ENCODE measurements around the gene FAF2. TPM values are rescaled to one million over a fixed set of nuclear protein-coding genes. Genes with fewer than 3 reads are reported as not detected.
A peak's percentile ranks its signal among the peaks of the same experiment; 100 is the strongest.

The FAF2 gene
- total RNA-seq, 2 donors from 2014 or later, result 36.0 to 37.0 TPM

DNA sequence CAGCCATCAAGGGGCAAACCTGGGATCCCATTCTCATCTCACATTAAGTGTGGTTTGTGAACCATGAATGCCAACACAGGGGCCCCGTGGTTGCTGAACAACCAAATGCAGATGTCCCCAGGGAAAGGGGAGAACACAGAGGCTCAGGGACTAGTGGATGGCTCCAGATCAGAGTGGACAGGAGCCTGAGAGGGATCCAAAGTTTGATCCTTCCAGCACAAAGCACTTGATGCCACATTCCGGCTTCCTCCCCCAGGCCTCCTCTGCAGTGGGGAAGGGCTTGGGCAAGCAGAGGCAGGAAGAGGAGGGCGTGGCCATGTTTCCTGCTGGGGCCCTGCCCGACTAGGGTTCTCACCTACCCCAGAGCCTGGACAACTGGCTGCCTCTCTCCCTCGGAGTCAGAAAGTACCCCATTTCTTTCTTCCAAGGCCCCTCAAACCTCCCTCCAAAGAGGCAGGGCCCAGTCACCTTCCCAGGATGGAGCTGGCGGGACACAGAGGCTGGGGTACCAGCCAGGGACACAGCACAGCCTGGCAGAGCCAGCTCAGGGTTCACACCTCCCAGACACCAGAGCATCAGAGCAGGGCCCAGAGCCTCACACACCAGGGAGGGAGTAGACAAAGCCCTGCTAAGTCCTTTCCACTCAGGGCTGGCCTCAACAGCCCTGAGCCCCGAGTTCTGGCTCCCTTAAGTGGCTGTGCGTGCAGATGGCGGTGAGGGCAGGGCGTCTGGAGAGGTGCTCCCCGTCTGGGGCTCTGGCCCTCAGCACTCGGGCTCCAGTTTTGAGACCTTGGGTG, 93.4 kb downstream of the FAF2 start:
- Histone ChIP-seq H3K9ac (ENCODE audit: low read depth in 2 of 2, low read length in 2 of 2) (peak overlapping the region; percentile 94 to 95), H3K4me3 (peak overlapping the region; percentile 55), H3K4me1 (peaks cover 13% of the 10 kb centered on the region), H3K9me3 (no peaks in the 10 kb centered on the region), H3K27ac (peak overlapping the region; percentile 79), H3K36me3 (no peaks in the 10 kb centered on the region), H3K27me3 (no peaks in the 10 kb centered on the region)
- peak; percentile 82 for DNase-seq
- intact Hi-C loops (cut with DNase I), result no loop called here
- TF ChIP-seq, protein P1, sequence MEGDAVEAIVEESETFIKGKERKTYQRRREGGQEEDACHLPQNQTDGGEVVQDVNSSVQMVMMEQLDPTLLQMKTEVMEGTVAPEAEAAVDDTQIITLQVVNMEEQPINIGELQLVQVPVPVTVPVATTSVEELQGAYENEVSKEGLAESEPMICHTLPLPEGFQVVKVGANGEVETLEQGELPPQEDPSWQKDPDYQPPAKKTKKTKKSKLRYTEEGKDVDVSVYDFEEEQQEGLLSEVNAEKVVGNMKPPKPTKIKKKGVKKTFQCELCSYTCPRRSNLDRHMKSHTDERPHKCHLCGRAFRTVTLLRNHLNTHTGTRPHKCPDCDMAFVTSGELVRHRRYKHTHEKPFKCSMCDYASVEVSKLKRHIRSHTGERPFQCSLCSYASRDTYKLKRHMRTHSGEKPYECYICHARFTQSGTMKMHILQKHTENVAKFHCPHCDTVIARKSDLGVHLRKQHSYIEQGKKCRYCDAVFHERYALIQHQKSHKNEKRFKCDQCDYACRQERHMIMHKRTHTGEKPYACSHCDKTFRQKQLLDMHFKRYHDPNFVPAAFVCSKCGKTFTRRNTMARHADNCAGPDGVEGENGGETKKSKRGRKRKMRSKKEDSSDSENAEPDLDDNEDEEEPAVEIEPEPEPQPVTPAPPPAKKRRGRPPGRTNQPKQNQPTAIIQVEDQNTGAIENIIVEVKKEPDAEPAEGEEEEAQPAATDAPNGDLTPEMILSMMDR (IDR thresholded peaks at IDR 0.05), result no peak

DNA sequence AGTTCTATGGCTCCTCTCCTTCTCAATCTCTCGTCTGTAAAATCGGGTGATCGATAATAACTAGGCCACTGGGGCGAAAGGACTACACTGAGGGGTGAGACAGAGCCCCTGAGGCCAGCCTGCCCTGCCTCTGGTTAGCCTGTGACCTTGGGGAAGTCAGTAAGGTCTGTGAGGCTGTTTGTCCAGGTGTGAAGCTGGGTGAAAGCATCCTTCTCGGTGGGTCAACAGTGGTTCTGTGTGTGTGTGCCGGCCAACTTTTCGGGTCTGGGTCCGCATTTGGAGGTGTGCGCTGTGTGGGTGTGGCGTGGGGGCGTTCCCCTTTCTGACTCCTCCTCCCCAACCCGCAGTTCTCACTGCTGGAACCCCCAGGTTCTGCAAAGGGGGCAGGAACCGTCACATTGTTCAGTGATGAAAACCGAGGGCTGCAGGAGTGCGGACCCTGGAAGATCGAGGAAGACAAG, 94.0 kb downstream of the FAF2 start:
- TF ChIP-seq, protein P1 (IDR thresholded peaks at IDR 0.05), result no peak
- intact Hi-C loops (cut with DNase I), result no loop called here

DNA sequence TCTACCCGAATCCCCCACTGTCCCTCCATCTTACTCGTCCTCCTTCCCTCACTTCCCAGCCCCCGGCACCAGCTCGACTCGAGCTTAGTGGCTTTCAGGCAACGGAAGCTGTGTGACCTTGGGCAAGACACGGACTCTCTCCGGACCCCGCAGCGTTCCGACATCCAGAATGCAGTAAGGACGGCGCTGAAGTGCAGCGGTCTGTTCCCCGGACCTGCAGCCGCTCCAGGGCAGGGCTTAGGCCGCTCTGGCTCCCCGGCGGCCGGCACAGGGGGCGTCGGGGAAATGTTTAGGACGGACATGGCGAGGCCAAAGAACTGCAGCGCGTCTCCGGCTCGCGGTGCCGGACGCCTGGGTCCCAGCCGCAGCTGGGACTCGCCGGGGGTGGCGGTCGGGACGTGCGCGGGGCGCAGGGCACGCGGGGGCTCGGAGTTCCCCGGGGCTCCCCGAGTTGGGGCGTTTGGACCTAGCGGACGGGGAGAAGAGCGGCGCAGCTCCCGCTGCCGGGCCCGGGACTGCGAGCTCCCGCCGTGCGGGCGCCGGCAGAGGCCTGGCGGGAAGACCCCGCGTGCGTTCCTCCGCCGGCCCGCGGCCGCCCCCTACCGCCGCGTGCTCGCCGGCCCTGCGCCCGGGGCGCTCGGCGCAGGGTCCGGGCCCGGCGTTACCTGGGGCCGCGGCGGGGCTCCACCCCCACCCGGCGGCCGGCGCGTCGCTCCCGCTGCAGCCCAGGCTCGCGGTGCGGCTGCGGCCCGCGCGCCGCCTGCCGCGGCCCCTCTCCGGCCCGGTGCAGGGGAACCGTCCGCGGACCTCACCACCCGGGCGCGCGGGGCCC, 94.6 kb downstream of the FAF2 start:
- Histone ChIP-seq H3K36me3 (no peaks in the 10 kb centered on the region), H3K9ac (ENCODE audit: low read depth in 2 of 2, low read length in 2 of 2) (peak overlapping the region; percentile 94 to 95), H3K4me1 (peaks cover 20% of the 10 kb centered on the region), H3K9me3 (no peaks in the 10 kb centered on the region), H3K27ac (peak overlapping the region; percentile 99), H3K27me3 (no peaks in the 10 kb centered on the region), H3K4me3 (peak overlapping the region; percentile 61)
- intact Hi-C loops (cut with DNase I), result no loop called here
- DNase-seq, result no peak
- TF ChIP-seq, protein P1 (IDR thresholded peaks at IDR 0.05), result no peak

More for the DNA sequence above, 94.0 kb downstream of the FAF2 start:
- peak; percentile 84 for DNase-seq
- Histone ChIP-seq H3K27me3 (no peaks in the 10 kb centered on the region), H3K27ac (peak overlapping the region; percentile 79), H3K9me3 (no peaks in the 10 kb centered on the region), H3K4me3 (peak overlapping the region; percentile 55), H3K36me3 (no peaks in the 10 kb centered on the region), H3K9ac (ENCODE audit: low read depth in 2 of 2, low read length in 2 of 2) (peak overlapping the region; percentile 94 to 95), H3K4me1 (peaks cover 16% of the 10 kb centered on the region)

DNA sequence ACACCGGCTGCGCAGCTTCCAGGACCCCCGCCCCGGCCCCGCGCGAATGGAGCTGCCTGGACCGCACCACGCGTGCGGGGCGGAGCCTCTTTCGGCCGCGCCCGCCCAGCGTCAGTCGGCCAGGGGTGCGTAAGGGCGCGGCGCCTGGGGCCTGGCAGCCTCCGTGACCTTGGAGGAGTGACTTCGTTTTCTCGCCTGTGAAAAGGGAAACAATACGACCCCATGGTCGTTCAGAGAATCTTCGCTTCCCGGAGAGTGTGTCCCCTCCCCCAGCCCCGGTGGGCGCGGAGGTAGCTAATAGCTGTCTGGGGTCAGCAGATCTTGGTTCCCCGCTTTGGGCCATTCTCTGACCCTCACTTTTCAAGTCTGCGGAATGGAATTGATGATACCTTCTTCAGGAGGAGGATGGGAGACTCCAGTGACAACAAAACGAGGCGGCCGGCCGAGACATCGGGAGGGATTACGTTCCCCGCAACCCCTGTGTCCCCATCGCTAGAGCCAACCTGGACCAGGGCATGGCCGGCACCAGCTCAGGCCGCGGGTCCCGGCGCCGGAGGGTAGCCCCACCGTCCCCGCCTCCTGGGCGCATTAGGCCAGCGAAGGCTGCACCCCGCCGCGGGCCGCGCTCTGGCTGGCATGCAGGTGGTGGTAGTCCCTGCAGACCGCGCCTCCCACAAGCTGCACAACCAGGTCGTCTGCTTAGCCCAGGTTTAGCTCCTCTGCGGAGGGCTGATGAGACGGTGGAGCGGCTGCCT, 95.4 kb downstream of the FAF2 start:
- intact Hi-C loops (cut with DNase I), result no loop called here
- H3K4me3 ChIP-seq, result peak overlapping the region; percentile 61
- H3K36me3 ChIP-seq, result no peaks in the 10 kb centered on the region
- TF ChIP-seq, protein P1 (IDR thresholded peaks at IDR 0.05), result no peak
- no peaks in the 10 kb centered on the region for H3K27me3 ChIP-seq
- H3K4me1 ChIP-seq, result peaks cover 27% of the 10 kb centered on the region
- no peaks in the 10 kb centered on the region for H3K9me3 ChIP-seq
- H3K9ac ChIP-seq (ENCODE audit: low read depth in 2 of 2, low read length in 2 of 2), result peak overlapping the region; percentile 94 to 98
- H3K27ac ChIP-seq, result peak overlapping the region; percentile 99
- DNase-seq, result peak; percentile 84

DNA sequence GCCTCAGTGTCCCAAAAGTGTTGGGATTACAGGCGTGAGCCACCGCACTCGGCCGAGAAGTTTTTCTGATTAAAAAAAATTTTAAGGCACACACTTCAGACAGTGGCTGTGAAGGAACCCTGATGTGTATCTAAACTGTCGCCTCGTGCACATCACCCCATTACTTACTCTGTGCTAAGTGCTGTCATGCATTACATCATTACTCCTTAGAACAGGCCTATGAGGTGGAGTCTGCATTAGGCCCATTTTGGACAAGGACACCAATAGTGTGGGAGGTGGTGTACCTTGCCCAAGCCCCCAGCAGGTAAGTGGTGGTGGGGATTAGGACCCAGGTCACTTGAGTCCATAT, 97.2 kb downstream of the FAF2 start:
- intact Hi-C loops (cut with DNase I), result no loop called here
- peak overlapping the region; percentile 99 for H3K27ac ChIP-seq
- peak overlapping the region; percentile 48 to 98 for H3K9ac ChIP-seq (ENCODE audit: low read depth in 2 of 2, low read length in 2 of 2)
- TF ChIP-seq, protein P1 (IDR thresholded peaks at IDR 0.05), result no peak
- no peaks in the 10 kb centered on the region for H3K36me3 ChIP-seq
- no peak for DNase-seq
- no peaks in the 10 kb centered on the region for H3K27me3 ChIP-seq
- peaks cover 33% of the 10 kb centered on the region for H3K4me1 ChIP-seq
- H3K9me3 ChIP-seq, result no peaks in the 10 kb centered on the region
- H3K4me3 ChIP-seq, result peak overlapping the region; percentile 13

Data from colonic mucosa (tissue), 4 donors.